Panc1 (cell line): ENCODE results near the gene KANK2. TPM values are rescaled to one million over a fixed set of nuclear protein-coding genes. Genes with fewer than 3 reads are reported as not detected.

Experiments used
- ATAC-seq: fragments of 200-7000 bp; cut with Tn5 transposase; 2 replicates; pipeline ENCODE4 v1.9.1; 2020; ENCODE audit warnings: mild to moderate bottlenecking, moderate library complexity
- BruUV-seq: library from RNA; stranded (reverse); fragments of 400-500 nt; replicated peaks from 2 replicates; lab custom pipeline; 2021; lab: Mats Ljungman, UMichigan
- CTCF ChIA-PET: fragments of 300-600 bp; sonication (Branson Sonifier 250); formaldehyde crosslinking; loops from one replicate; lab custom pipeline; 2022; ENCODE audit warnings: antibody characterized with exemption; lab: Charles Lee
- POLR2A ChIA-PET: fragments of 300-600 bp; sonication (Branson Sonifier 250); formaldehyde crosslinking; loops from one replicate; lab custom pipeline; 2022; ENCODE audit warnings: antibody characterized with exemption; lab: Charles Lee
- DNase-seq: peaks from one replicate; pipeline ENCODE4 v3.0.0-alpha.2; 2010; ENCODE audit warnings: low read depth, low spot score
- H3K27ac ChIP-seq: 2 replicates; pipeline ENCODE4 v1.5.1; 2011; ENCODE audit warnings: mild to moderate bottlenecking, low read length, inconsistent platforms
- H3K27me3 ChIP-seq: fragments of 200-500 bp; sonication (Bioruptor generic); 2 replicates; pipeline ENCODE4 v1.6.0; 2014; ENCODE audit warnings: low read length, inconsistent platforms; ENCODE audit not compliant: control insufficient read depth, insufficient read depth
- H3K36me3 ChIP-seq: fragments of 200-500 bp; sonication (Bioruptor generic); 2 replicates; pipeline ENCODE4 v1.5.1; 2014; ENCODE audit warnings: inconsistent platforms, mild to moderate bottlenecking, low read length, moderate library complexity; ENCODE audit not compliant: control insufficient read depth, insufficient read depth
- H3K4me1 ChIP-seq: 2 replicates; pipeline ENCODE4 v1.5.1; 2011; ENCODE audit warnings: inconsistent platforms, mild to moderate bottlenecking, low read length, moderate library complexity; ENCODE audit not compliant: control insufficient read depth, insufficient read depth
- H3K4me3 ChIP-seq, 2 experiments: 2 replicates each; pipeline ENCODE4 v1.5.1; 2011 to 2012; ENCODE audit warnings: low read depth in 2 of 2, low read length in 2 of 2, mild to moderate bottlenecking in 2 of 2, inconsistent platforms in 1 of 2, moderate library complexity in 1 of 2
- H3K9me3 ChIP-seq: fragments of 200-500 bp; sonication (Bioruptor generic); 2 replicates; pipeline ENCODE4 v1.5.1; 2014; ENCODE audit warnings: low read depth, mild to moderate bottlenecking, inconsistent platforms, low read length, moderate library complexity; ENCODE audit not compliant: control insufficient read depth, insufficient read depth
- CTCF ChIP-seq: fragments of 450-650 bp; IDR thresholded peaks from 2 replicates; pipeline ENCODE4 v1.5.1; 2017; ENCODE audit warnings: mild to moderate bottlenecking
- POLR2AphosphoS5 ChIP-seq: IDR thresholded peaks from 2 replicates; pipeline ENCODE4 v1.6.1; 2012; ENCODE audit warnings: mild to moderate bottlenecking, low read depth, low read length, moderate library complexity
- REST ChIP-seq, 2 experiments: IDR thresholded peaks; 2 replicates each; pipeline ENCODE4 v1.6.1; 2011 to 2012; ENCODE audit warnings: low read depth in 2 of 2, control low read depth in 1 of 2, low read length in 1 of 2, mild to moderate bottlenecking in 1 of 2, moderate library complexity in 1 of 2; ENCODE audit not compliant: insufficient read depth in 1 of 2
- SIN3A ChIP-seq: IDR thresholded peaks from 2 replicates; pipeline ENCODE4 v1.6.1; 2012; ENCODE audit warnings: low read depth, mild to moderate bottlenecking, low read length, moderate library complexity, borderline replicate concordance; ENCODE audit not compliant: insufficient read depth
- TCF7L2 ChIP-seq: IDR thresholded peaks from 2 replicates; pipeline ENCODE4 v1.6.1; 2011; ENCODE audit warnings: mild to moderate bottlenecking, low read depth, low read length, inconsistent platforms
- in situ Hi-C: cut with HindIII; loops from 2 replicates; pipeline ENCODE4 v1.10.0; 2016; ENCODE audit warnings: low sequenced_read_pairs, low pct_unique_long_range_greater_than_20kb
- intact Hi-C: fragments of 100-400 bp; cut with micrococcal nuclease; formaldehyde crosslinking; loops from one replicate; pipeline ENCODE4 v1.10.0; 2022; ENCODE audit not compliant: unreplicated experiment
- total RNA-seq: library from RNA; stranded (reverse); gene quantifications from one replicate; pipeline ENCODE4 v1.2.1, GENCODE V29; 2021; ENCODE audit not compliant: unreplicated experiment

The KANK2 gene
- total RNA-seq, 1 experiment from 2014 or later: 121 TPM

GRCh38 chr19:11204076-11204602 is 6.8 kb upstream of the KANK2 start:
- DNase-seq (no peak), ATAC-seq (no peak)
- H3K9me3 ChIP-seq: no peaks in the 10 kb centered on the region
- no peaks in the 10 kb centered on the region for H3K27me3 ChIP-seq
- TF ChIP-seq CTCF (no peak; the same call in 1 of the 2 replicates), TCF7L2 (no peak), REST (IDR thresholded peaks at IDR 0.05; ENCODE audit: insufficient read depth in 1 of 2, low read depth in 2 of 2, low read length in 1 of 2) (no peak), POLR2AphosphoS5 (no peak), SIN3A (no peak)
- intact Hi-C loops: loop anchor here (5.0 kb wide), 1 partner anchor 67 kb away; no protein-coding TSS in a partner anchor
- H3K4me1 ChIP-seq: peaks cover 6% of the 10 kb centered on the region; the same call in 1 of the 2 replicates
- in situ Hi-C loops: no loop called here
- H3K27ac ChIP-seq: no peak overlapping the region
- no TSS peak for BruUV-seq
- CTCF ChIA-PET: no interaction called here
- POLR2A ChIA-PET: interaction anchor here (0.6 kb wide), 1 partner anchor 103 kb away, joined by 15 read pairs; no protein-coding TSS in a partner anchor
- no peak overlapping the region for H3K4me3 ChIP-seq
- no peaks in the 10 kb centered on the region for H3K36me3 ChIP-seq

GRCh38 chr19:11203194-11204075 is 6.1 kb upstream of the KANK2 start:
- peak overlapping the region; percentile 66 for H3K27ac ChIP-seq
- POLR2A ChIA-PET: interaction anchor here (0.6 to 0.7 kb wide), 2 partner anchors 103 to 175 kb away, joined by 9 to 15 read pairs; no protein-coding TSS in a partner anchor

More at GRCh38 chr19:11203194-11204075, 6.1 kb upstream of the KANK2 start:
- in situ Hi-C loops: no loop called here
- CTCF ChIA-PET: interaction anchor here (0.6 kb wide), 3 partner anchors 47 to 122 kb away, joined by 4 to 10 read pairs (median 5); no protein-coding TSS in a partner anchor
- intact Hi-C loops: loop anchor here (5.0 kb wide), 1 partner anchor 66 kb away; no protein-coding TSS in a partner anchor
- Histone ChIP-seq H3K36me3 (no peaks in the 10 kb centered on the region), H3K9me3 (no peaks in the 10 kb centered on the region), H3K4me3 (no peak overlapping the region), H3K27me3 (no peaks in the 10 kb centered on the region), H3K4me1 (peaks cover 13% of the 10 kb centered on the region)
- peak; percentile 76 for ATAC-seq
- no peak for TF ChIP-seq TCF7L2
- TF ChIP-seq CTCF: peak; percentile 85
- BruUV-seq: no TSS peak
- DNase-seq: no peak
